Breast epithelium (tissue), 4 donors: Measurements from ENCODE around the gene RBM33. TPM values are rescaled to one million over a fixed set of nuclear protein-coding genes. Genes with fewer than 3 reads are reported as not detected.

Experiments used
- DNase-seq, 2 donors: peaks; one replicate each; pipeline ENCODE4 v3.0.0-alpha.2; 2019; ENCODE audit warnings: low spot score in 2 of 2
- H3K27ac ChIP-seq, 2 donors: fragments of 200-600 bp; sonication (generic) in 1 of 2; one replicate each; pipeline ENCODE4 v1.5.1; 2016 to 2019; ENCODE audit warnings: mild to moderate bottlenecking in 1 of 2
- H3K27me3 ChIP-seq, 2 donors: fragments of 200-600 bp; sonication (generic) in 1 of 2; one replicate each; pipeline versions ENCODE4 v1.5.1 to v1.6.0; 2017 to 2019; ENCODE audit warnings: control low read depth in 1 of 2, mild to moderate bottlenecking in 1 of 2
- H3K36me3 ChIP-seq: fragments of 200-600 bp; one replicate; pipeline ENCODE4 v1.5.1; 2019
- H3K4me1 ChIP-seq, 2 donors: fragments of 200-600 bp; sonication (generic); one replicate each; pipeline ENCODE4 v1.5.1; 2016 to 2019; ENCODE audit warnings: control low read depth in 1 of 2
- H3K4me3 ChIP-seq, 3 donors: fragments of 200-600 bp; sonication (generic); 1 replicate in 2 of 3; 2 replicates in 1 of 3; pipeline ENCODE4 v1.5.1; 2016 to 2019; ENCODE audit warnings: mild to moderate bottlenecking in 3 of 3, moderate library complexity in 2 of 3
- H3K9me3 ChIP-seq, 2 donors: fragments of 200-600 bp; sonication (generic) in 1 of 2; one replicate each; pipeline ENCODE4 v1.5.1; 2016 to 2019; ENCODE audit warnings: control low read depth in 1 of 2
- CTCF ChIP-seq, 3 donors: fragments of 450-650 bp; IDR thresholded peaks; one replicate each; pipeline ENCODE4 v1.5.1; 2016 to 2017; ENCODE audit warnings: antibody characterized with exemption in 3 of 3, mild to moderate bottlenecking in 3 of 3, moderate library complexity in 3 of 3
- POLR2A ChIP-seq: fragments of 450-650 bp; IDR thresholded peaks from one replicate; pipeline ENCODE4 v1.6.1; 2016; ENCODE audit warnings: antibody characterized with exemption, mild to moderate bottlenecking, moderate library complexity
- POLR2AphosphoS5 ChIP-seq, 3 donors: sonication (generic); formaldehyde crosslinking; IDR thresholded peaks; one replicate each; pipeline ENCODE4 v1.6.1; 2017; ENCODE audit warnings: antibody characterized with exemption in 3 of 3
- intact Hi-C: fragments of 100-400 bp; cut with DNase I; formaldehyde crosslinking; loops from one replicate; pipeline ENCODE4 v1.15.1; 2023; ENCODE audit warnings: low total_unique reads
- total RNA-seq, 3 donors: library from RNA; depleted of rRNA; stranded (reverse); fragments of >200 nt; gene quantifications; one replicate each; pipeline ENCODE4 v1.1.0, GENCODE V29; 2016

RBM33 gene
- total RNA-seq, 3 donors from 2014 or later: 34.9 to 58.8 (median 46.5) TPM

GRCh38 chr7:155699180-155699579 lies 54.7 kb downstream of the RBM33 start:
- no peaks in the 10 kb centered on the region for H3K4me1 ChIP-seq
- no peaks in the 10 kb centered on the region for H3K9me3 ChIP-seq
- no peak for DNase-seq
- H3K27ac ChIP-seq: no peak overlapping the region
- intact Hi-C loops: no loop called here
- no peak overlapping the region for H3K4me3 ChIP-seq
- H3K36me3 ChIP-seq: no peaks in the 10 kb centered on the region
- no peaks in the 10 kb centered on the region for H3K27me3 ChIP-seq
- no peak for TF ChIP-seq POLR2A
- no peak for TF ChIP-seq POLR2AphosphoS5 (IDR thresholded peaks at IDR 0.05)
- no peak for TF ChIP-seq CTCF (IDR thresholded peaks at IDR 0.05)

- no peaks in the 10 kb centered on the region for H3K36me3 ChIP-seq
- H3K27me3 ChIP-seq: no peaks in the 10 kb centered on the region
- H3K4me3 ChIP-seq: no peak overlapping the region
- no peak overlapping the region for H3K27ac ChIP-seq
- TF ChIP-seq CTCF (IDR thresholded peaks at IDR 0.05) (no peak), POLR2AphosphoS5 (IDR thresholded peaks at IDR 0.05) (no peak), POLR2A (no peak)
- no peaks in the 10 kb centered on the region for H3K9me3 ChIP-seq
- DNase-seq: no peak
- H3K4me1 ChIP-seq: no peaks in the 10 kb centered on the region
- intact Hi-C loops: loop anchor here (10.0 kb wide), 1 partner anchor 444 kb away; no protein-coding TSS in a partner anchor
Measured at GRCh38 chr7:155700847-155701246, 56.4 kb downstream of the RBM33 start.

GRCh38 chr7:155701972-155702544 lies 57.6 kb downstream of the RBM33 start:
- intact Hi-C loops: loop anchor here (10.0 kb wide), 1 partner anchor 443 kb away; no protein-coding TSS in a partner anchor
- H3K36me3 ChIP-seq: no peaks in the 10 kb centered on the region

GRCh38 chr7:155702616-155703015 lies 58.2 kb downstream of the RBM33 start:
- H3K9me3 ChIP-seq: no peaks in the 10 kb centered on the region
- DNase-seq: no peak
- no peaks in the 10 kb centered on the region for H3K36me3 ChIP-seq
- no peak overlapping the region for H3K4me3 ChIP-seq
- no peak overlapping the region for H3K27ac ChIP-seq
- TF ChIP-seq CTCF (IDR thresholded peaks at IDR 0.05) (no peak), POLR2AphosphoS5 (IDR thresholded peaks at IDR 0.05) (no peak), POLR2A (no peak)
- no peaks in the 10 kb centered on the region for H3K27me3 ChIP-seq
- intact Hi-C loops: loop anchor here (10.0 kb wide), 1 partner anchor 442 kb away; no protein-coding TSS in a partner anchor
- no peaks in the 10 kb centered on the region for H3K4me1 ChIP-seq

More at GRCh38 chr7:155701972-155702544, 57.6 kb downstream of the RBM33 start:
- no peaks in the 10 kb centered on the region for H3K4me1 ChIP-seq
- no peak for TF ChIP-seq CTCF (IDR thresholded peaks at IDR 0.05)
- TF ChIP-seq POLR2AphosphoS5 (IDR thresholded peaks at IDR 0.05): no peak
- no peaks in the 10 kb centered on the region for H3K27me3 ChIP-seq
- H3K27ac ChIP-seq: no peak overlapping the region
- DNase-seq: no peak
- no peaks in the 10 kb centered on the region for H3K9me3 ChIP-seq
- no peak overlapping the region for H3K4me3 ChIP-seq

GRCh38 chr7:155705623-155706360 lies 61.3 kb downstream of the RBM33 start:
- no peaks in the 10 kb centered on the region for H3K9me3 ChIP-seq
- no peaks in the 10 kb centered on the region for H3K36me3 ChIP-seq
- no peak overlapping the region for H3K27ac ChIP-seq
- no peaks in the 10 kb centered on the region for H3K4me1 ChIP-seq
- no peak overlapping the region for H3K4me3 ChIP-seq
- intact Hi-C loops: loop anchor here (10.0 kb wide), 1 partner anchor 439 kb away; no protein-coding TSS in a partner anchor
- no peak for TF ChIP-seq CTCF (IDR thresholded peaks at IDR 0.05)
- TF ChIP-seq POLR2AphosphoS5 (IDR thresholded peaks at IDR 0.05): no peak
- no peak for TF ChIP-seq POLR2A
- no peaks in the 10 kb centered on the region for H3K27me3 ChIP-seq
- DNase-seq: no peak
